NCI-H1417 (cell line): ENCODE data around the gene NBEA.
"Not testable (repeated sequence)": the region's sequence is repeated elsewhere in the genome, so short reads cannot be mapped to it uniquely, and the experiment has no call there.

Source experiments
- DNase-seq, 3 experiments: peaks; one replicate each; lab custom pipeline; 2025; lab: John Stamatoyannopoulos, UW

Gene NBEA

GRCh38 chr13:34944751-34945150, 2.7 kb downstream of the NBEA start:
- DNase-seq = peak in 1 of 3 experiments; percentile 28

GRCh38 chr13:34951528-34951927, 9.5 kb downstream of the NBEA start:
- no peak for DNase-seq

GRCh38 chr13:34959489-34959888, 17.4 kb downstream of the NBEA start:
- no peak for DNase-seq

- no peak for DNase-seq
Measured at GRCh38 chr13:34964558-34964957, 22.5 kb downstream of the NBEA start.

GRCh38 chr13:34967851-34968562, 25.9 kb downstream of the NBEA start:
- peak; percentile 24 to 94 (median 72) for DNase-seq

- not testable (repeated sequence) for DNase-seq
Measured at GRCh38 chr13:34969539-34969938, 27.5 kb downstream of the NBEA start.

GRCh38 chr13:34970961-34971360, 28.9 kb downstream of the NBEA start:
- DNase-seq = no peak

GRCh38 chr13:34971473-34971872, 29.4 kb downstream of the NBEA start:
- no peak for DNase-seq

GRCh38 chr13:34985199-34985598, 43.1 kb downstream of the NBEA start:
- DNase-seq = not testable (repeated sequence)

GRCh38 chr13:34988330-34988791, 46.3 kb downstream of the NBEA start:
- DNase-seq = no peak

GRCh38 chr13:34990399-34991214, 48.5 kb downstream of the NBEA start:
- DNase-seq = no peak

GRCh38 chr13:34993470-34993869, 51.4 kb downstream of the NBEA start:
- no peak for DNase-seq

- DNase-seq = not testable (repeated sequence)
Measured at GRCh38 chr13:35003734-35004133, 61.7 kb downstream of the NBEA start.

- DNase-seq = no peak
Measured at GRCh38 chr13:35005051-35005450, 63.0 kb downstream of the NBEA start.

GRCh38 chr13:35014606-35015213, 72.6 kb downstream of the NBEA start:
- DNase-seq = peak in 1 of 3 experiments; percentile 1

GRCh38 chr13:35016362-35017112, 74.5 kb downstream of the NBEA start:
- DNase-seq = peak in 1 of 3 experiments; percentile 2

GRCh38 chr13:35025314-35025713, 83.2 kb downstream of the NBEA start:
- no peak for DNase-seq

GRCh38 chr13:35028338-35028867, 86.3 kb downstream of the NBEA start:
- DNase-seq = no peak

GRCh38 chr13:35039012-35039411, 96.9 kb downstream of the NBEA start:
- no peak for DNase-seq

GRCh38 chr13:35046587-35046986, 104.5 kb downstream of the NBEA start:
- no peak for DNase-seq

GRCh38 chr13:35055705-35056104, 113.6 kb downstream of the NBEA start:
- no peak for DNase-seq

- DNase-seq = no peak
Measured at GRCh38 chr13:35057858-35058257, 115.8 kb downstream of the NBEA start.
